ENCODE results near the gene IGF2R. TPM values are rescaled to one million over a fixed set of nuclear protein-coding genes. Genes with fewer than 3 reads are reported as not detected.

The IGF2R gene
- total RNA-seq, 1 experiment from 2014 or later = 160 TPM

DNA sequence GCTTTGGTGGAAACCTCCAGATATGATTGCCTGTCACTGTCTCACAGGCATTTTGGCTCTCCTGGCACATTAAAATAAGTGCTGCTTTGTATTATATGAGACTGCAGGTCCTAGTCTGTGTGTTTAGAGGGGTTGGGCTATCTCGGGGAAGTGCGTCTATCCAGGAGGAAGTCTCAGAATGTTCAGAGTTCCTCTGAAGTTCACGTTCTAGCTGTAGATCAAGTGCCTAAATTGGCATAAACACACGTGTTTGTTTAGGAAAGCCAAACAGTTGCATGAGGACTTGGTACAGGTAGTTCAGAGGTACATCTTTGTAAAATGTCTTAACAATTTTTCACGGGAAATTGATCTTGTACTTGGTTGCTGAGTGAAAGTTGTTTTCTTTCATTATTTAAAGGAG is 116.3 kb downstream of the IGF2R start:
- no peak for DNase-seq (ENCODE audit: unreplicated experiment)
- Mint-ChIP-seq H3K9me3 (ENCODE audit: unreplicated experiment) (no peaks in the 10 kb centered on the region), H3K4me1 (ENCODE audit: insufficient read depth, unreplicated experiment) (no peaks in the 10 kb centered on the region), H3K27me3 (ENCODE audit: insufficient read depth, unreplicated experiment) (no peaks in the 10 kb centered on the region), H3K4me3 (ENCODE audit: unreplicated experiment) (no peak overlapping the region), H3K27ac (ENCODE audit: low read depth, unreplicated experiment) (no peak overlapping the region), H3K36me3 (ENCODE audit: insufficient read depth, unreplicated experiment) (peaks cover 89% of the 10 kb centered on the region)
- ChIA-PET POLR2A (no interaction called here), CTCF (interaction anchor here (0.6 to 4.7 kb wide), 2 partner anchors 231 to 371 kb away, joined by 3 to 52 read pairs; no protein-coding TSS in a partner anchor)
- intact Hi-C loops (cut with micrococcal nuclease) = no loop called here
- no peak for TF ChIP-seq CTCF (IDR thresholded peaks at IDR 0.05; ENCODE audit: unreplicated experiment)
- no TSS peak for BruUV-seq (replicated peaks)

- no peak for TF ChIP-seq CTCF (IDR thresholded peaks at IDR 0.05; ENCODE audit: unreplicated experiment)
- DNase-seq (ENCODE audit: unreplicated experiment) = no peak
- H3K27ac Mint-ChIP-seq (ENCODE audit: low read depth, unreplicated experiment) = no peak overlapping the region
- H3K36me3 Mint-ChIP-seq (ENCODE audit: insufficient read depth, unreplicated experiment) = peaks cover 85% of the 10 kb centered on the region
- no peaks in the 10 kb centered on the region for H3K27me3 Mint-ChIP-seq (ENCODE audit: insufficient read depth, unreplicated experiment)
- CTCF ChIA-PET = interaction anchor here (1.0 to 4.7 kb wide), 4 partner anchors 13 to 373 kb away, joined by 3 to 52 read pairs (median 38); no protein-coding TSS in a partner anchor
- intact Hi-C loops (cut with micrococcal nuclease) = no loop called here
- H3K9me3 Mint-ChIP-seq (ENCODE audit: unreplicated experiment) = no peaks in the 10 kb centered on the region
- H3K4me3 Mint-ChIP-seq (ENCODE audit: unreplicated experiment) = no peak overlapping the region
- BruUV-seq (replicated peaks) = no TSS peak
- POLR2A ChIA-PET = interaction anchor here (0.6 to 0.7 kb wide), 2 partner anchors 26 to 121 kb away, joined by 3 read pairs; no protein-coding TSS in a partner anchor
- H3K4me1 Mint-ChIP-seq (ENCODE audit: insufficient read depth, unreplicated experiment) = no peaks in the 10 kb centered on the region
These were observed 117.0 kb downstream of the IGF2R start for GRCh38 chr6:160085713-160086505.

DNA sequence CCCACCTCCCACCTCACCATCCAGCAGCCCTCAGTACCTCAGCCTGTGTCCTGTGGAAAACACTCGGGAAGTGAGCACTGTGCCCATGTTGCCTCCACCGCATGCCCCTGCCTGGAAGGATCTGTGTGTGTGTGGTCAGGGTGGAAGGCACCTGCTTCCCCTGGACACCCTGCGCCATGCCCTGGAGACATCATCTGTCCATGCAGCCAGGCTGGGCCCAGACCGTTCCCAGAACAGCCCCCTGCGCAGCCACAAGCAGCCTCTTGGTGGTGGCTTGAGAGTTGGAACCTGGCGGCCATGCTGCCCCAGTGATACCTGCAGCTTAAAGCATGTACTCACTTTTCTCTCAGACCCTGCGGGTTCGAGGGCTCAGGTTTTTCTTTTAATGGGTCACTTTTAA is 117.9 kb downstream of the IGF2R start:
- no peak for TF ChIP-seq CTCF (IDR thresholded peaks at IDR 0.05; ENCODE audit: unreplicated experiment)
- no peak overlapping the region for H3K4me3 Mint-ChIP-seq (ENCODE audit: unreplicated experiment)
- intact Hi-C loops (cut with micrococcal nuclease) = no loop called here
- DNase-seq (ENCODE audit: unreplicated experiment) = no peak
- CTCF ChIA-PET = interaction anchor here (1.0 to 4.7 kb wide), 4 partner anchors 12 to 372 kb away, joined by 3 to 52 read pairs (median 38); no protein-coding TSS in a partner anchor
- no peaks in the 10 kb centered on the region for H3K9me3 Mint-ChIP-seq (ENCODE audit: unreplicated experiment)
- no TSS peak for BruUV-seq (replicated peaks)
- peaks cover 77% of the 10 kb centered on the region for H3K36me3 Mint-ChIP-seq (ENCODE audit: insufficient read depth, unreplicated experiment)
- POLR2A ChIA-PET = interaction anchor here (0.6 to 1.2 kb wide), 3 partner anchors 10 to 120 kb away, joined by 3 to 4 read pairs (median 3); no protein-coding TSS in a partner anchor
- no peaks in the 10 kb centered on the region for H3K27me3 Mint-ChIP-seq (ENCODE audit: insufficient read depth, unreplicated experiment)
- no peak overlapping the region for H3K27ac Mint-ChIP-seq (ENCODE audit: low read depth, unreplicated experiment)
- H3K4me1 Mint-ChIP-seq (ENCODE audit: insufficient read depth, unreplicated experiment) = no peaks in the 10 kb centered on the region

- ChIA-PET CTCF (interaction anchor here (0.5 to 4.7 kb wide), 38 partner anchors 8 to 452 kb away, joined by 3 to 52 read pairs (median 4); no protein-coding TSS in a partner anchor), POLR2A (interaction anchor here (0.7 to 1.7 kb wide), 7 partner anchors 11 to 445 kb away, joined by 3 to 6 read pairs (median 3); no protein-coding TSS in a partner anchor)
- Mint-ChIP-seq H3K9me3 (ENCODE audit: unreplicated experiment) (no peaks in the 10 kb centered on the region), H3K27ac (ENCODE audit: low read depth, unreplicated experiment) (no peak overlapping the region), H3K27me3 (ENCODE audit: insufficient read depth, unreplicated experiment) (no peaks in the 10 kb centered on the region), H3K4me3 (ENCODE audit: unreplicated experiment) (no peak overlapping the region), H3K36me3 (ENCODE audit: insufficient read depth, unreplicated experiment) (peaks cover 71% of the 10 kb centered on the region), H3K4me1 (ENCODE audit: insufficient read depth, unreplicated experiment) (no peaks in the 10 kb centered on the region)
- intact Hi-C loops (cut with micrococcal nuclease) = loop anchor here (1.0 kb wide), 4 partner anchors 133 to 446 kb away; no protein-coding TSS in a partner anchor
- DNase-seq (ENCODE audit: unreplicated experiment) = peak; percentile 76
- TF ChIP-seq CTCF (IDR thresholded peaks at IDR 0.05; ENCODE audit: unreplicated experiment) = peak; percentile 68
- BruUV-seq (replicated peaks) = no TSS peak
These were observed 119.3 kb downstream of the IGF2R start for GRCh38 chr6:160088069-160088783.
